HAP-1 (cell line): ENCODE data around the gene CNKSR2.
"Not testable (repeated sequence)": the region's sequence is repeated elsewhere in the genome, so short reads cannot be mapped to it uniquely, and the experiment has no call there.

Source experiments
- DNase-seq, 2 experiments: peaks; one replicate each; pipeline ENCODE4 v3.0.0-alpha.2; 2016 to 2020; ENCODE audit warnings: low spot score in 2 of 2
- H3K27me3 ChIP-seq: fragments of 250-450 bp; sonication (Bioruptor Pico); 2 replicates; pipeline ENCODE4 v1.5.1; 2020; ENCODE audit warnings: low read depth, mild to moderate bottlenecking, moderate library complexity
- H3K36me3 ChIP-seq: fragments of 250-450 bp; sonication (Bioruptor Pico); replicated peaks from 2 replicates; pipeline ENCODE4 v1.5.1; 2020; ENCODE audit warnings: mild to moderate bottlenecking
- H3K4me1 ChIP-seq: fragments of 250-450 bp; sonication (Bioruptor Pico); 2 replicates; pipeline ENCODE4 v1.5.1; 2020; ENCODE audit warnings: mild to moderate bottlenecking
- H3K4me3 ChIP-seq: fragments of 250-450 bp; sonication (Bioruptor Pico); 2 replicates; pipeline ENCODE4 v1.5.1; 2020; ENCODE audit warnings: mild to moderate bottlenecking, moderate library complexity
- H3K9me3 ChIP-seq: fragments of 250-450 bp; sonication (Bioruptor Pico); 2 replicates; pipeline ENCODE4 v1.5.1; 2020; ENCODE audit warnings: mild to moderate bottlenecking, moderate library complexity
- in situ Hi-C: fragments of 300-500 bp; cut with MboI; formaldehyde crosslinking; loops from 3 replicates; pipeline ENCODE4 v1.14.3; 2020; ENCODE audit warnings: low sequenced_read_pairs, inconsistent platforms, mixed read lengths

The CNKSR2 gene

GRCh38 chrX:21481761-21482160 lies 107.5 kb downstream of the CNKSR2 start:
- no peak overlapping the region for H3K4me3 ChIP-seq
- DNase-seq = no peak
- H3K27me3 ChIP-seq = no peaks in the 10 kb centered on the region
- H3K4me1 ChIP-seq = no peaks in the 10 kb centered on the region
- H3K9me3 ChIP-seq = no peaks in the 10 kb centered on the region
- H3K36me3 ChIP-seq = no peaks in the 10 kb centered on the region
- in situ Hi-C loops = loop anchor here (25.0 kb wide), 1 partner anchor 944 kb away; no protein-coding TSS in a partner anchor

- in situ Hi-C loops = loop anchor here (25.0 kb wide), 1 partner anchor 947 kb away; no protein-coding TSS in a partner anchor
- H3K4me3 ChIP-seq, H3K36me3 ChIP-seq, H3K4me1 ChIP-seq, H3K9me3 ChIP-seq, H3K27me3 ChIP-seq, DNase-seq: not testable (repeated sequence)
These were observed 109.8 kb downstream of the CNKSR2 start for GRCh38 chrX:21484051-21484450.

- Histone ChIP-seq H3K4me1 (no peaks in the 10 kb centered on the region), H3K36me3 (no peaks in the 10 kb centered on the region), H3K9me3 (no peaks in the 10 kb centered on the region), H3K4me3 (no peak overlapping the region), H3K27me3 (0 out of 2 replicates have a peak, but pooled peaks cover 2% of the 10 kb centered on the region)
- in situ Hi-C loops = loop anchor here (25.0 kb wide), 1 partner anchor 951 kb away; no protein-coding TSS in a partner anchor
- DNase-seq = peak; percentile 27 to 53
These were observed 113.6 kb downstream of the CNKSR2 start for GRCh38 chrX:21487832-21488231.

- in situ Hi-C loops = loop anchor here (25.0 kb wide), 1 partner anchor 953 kb away; no protein-coding TSS in a partner anchor
- Histone ChIP-seq H3K4me1 (no peaks in the 10 kb centered on the region), H3K36me3 (no peaks in the 10 kb centered on the region), H3K4me3 (no peak overlapping the region), H3K9me3 (no peaks in the 10 kb centered on the region), H3K27me3 (0 out of 2 replicates have a peak, but pooled peaks cover 2% of the 10 kb centered on the region)
- DNase-seq = no peak
These were observed 116.1 kb downstream of the CNKSR2 start for GRCh38 chrX:21490341-21490740.

- H3K9me3 ChIP-seq = no peaks in the 10 kb centered on the region
- no peaks in the 10 kb centered on the region for H3K36me3 ChIP-seq
- in situ Hi-C loops = loop anchor here (25.0 kb wide), 1 partner anchor 956 kb away; no protein-coding TSS in a partner anchor
- 0 out of 2 replicates have a peak, but pooled peaks cover 2% of the 10 kb centered on the region for H3K27me3 ChIP-seq
- H3K4me3 ChIP-seq = no peak overlapping the region
- no peak for DNase-seq
- no peaks in the 10 kb centered on the region for H3K4me1 ChIP-seq
These were observed 119.1 kb downstream of the CNKSR2 start for GRCh38 chrX:21493226-21493830.

- Histone ChIP-seq H3K27me3 (no peaks in the 10 kb centered on the region), H3K9me3 (no peaks in the 10 kb centered on the region), H3K36me3 (no peaks in the 10 kb centered on the region), H3K4me1 (no peaks in the 10 kb centered on the region), H3K4me3 (no peak overlapping the region)
- no peak for DNase-seq
- in situ Hi-C loops = no loop called here
These were observed 129.4 kb downstream of the CNKSR2 start for GRCh38 chrX:21503593-21503992.

- in situ Hi-C loops = no loop called here
- DNase-seq = no peak
- no peaks in the 10 kb centered on the region for H3K36me3 ChIP-seq
- peaks cover 4% of the 10 kb centered on the region; the same call in 1 of the 2 replicates for H3K27me3 ChIP-seq
- H3K4me1 ChIP-seq = no peaks in the 10 kb centered on the region
- H3K9me3 ChIP-seq = no peaks in the 10 kb centered on the region
- no peak overlapping the region for H3K4me3 ChIP-seq
These were observed 135.7 kb downstream of the CNKSR2 start for GRCh38 chrX:21509912-21510311.

- DNase-seq = no peak
- Histone ChIP-seq H3K9me3 (no peaks in the 10 kb centered on the region), H3K4me1 (no peaks in the 10 kb centered on the region), H3K4me3 (no peak overlapping the region), H3K36me3 (no peaks in the 10 kb centered on the region), H3K27me3 (no peaks in the 10 kb centered on the region)
- in situ Hi-C loops = no loop called here
These were observed 149.8 kb downstream of the CNKSR2 start for GRCh38 chrX:21524008-21524407.

GRCh38 chrX:21528076-21528475 lies 153.9 kb downstream of the CNKSR2 start:
- in situ Hi-C loops = no loop called here
- no peaks in the 10 kb centered on the region for H3K36me3 ChIP-seq
- DNase-seq = no peak

GRCh38 chrX:21529771-21530170 lies 155.6 kb downstream of the CNKSR2 start:
- no peak overlapping the region for H3K4me3 ChIP-seq
- in situ Hi-C loops = no loop called here
- no peaks in the 10 kb centered on the region for H3K4me1 ChIP-seq
- H3K27me3 ChIP-seq = no peaks in the 10 kb centered on the region
- no peaks in the 10 kb centered on the region for H3K9me3 ChIP-seq
- DNase-seq = no peak
- no peaks in the 10 kb centered on the region for H3K36me3 ChIP-seq

More at GRCh38 chrX:21528076-21528475, 153.9 kb downstream of the CNKSR2 start:
- Histone ChIP-seq H3K4me3 (no peak overlapping the region), H3K4me1 (no peaks in the 10 kb centered on the region), H3K27me3 (no peaks in the 10 kb centered on the region), H3K9me3 (no peaks in the 10 kb centered on the region)

- DNase-seq, H3K27me3 ChIP-seq, H3K36me3 ChIP-seq, H3K4me1 ChIP-seq, H3K9me3 ChIP-seq, in situ Hi-C loops, H3K4me3 ChIP-seq: not testable (repeated sequence)
These were observed 170.4 kb downstream of the CNKSR2 start for GRCh38 chrX:21544642-21545041.

- in situ Hi-C loops = no loop called here
- Histone ChIP-seq H3K9me3 (no peaks in the 10 kb centered on the region), H3K4me1 (no peaks in the 10 kb centered on the region), H3K27me3 (no peaks in the 10 kb centered on the region), H3K4me3 (no peak overlapping the region), H3K36me3 (no peaks in the 10 kb centered on the region)
- no peak for DNase-seq
These were observed 185.2 kb downstream of the CNKSR2 start for GRCh38 chrX:21559417-21559816.

- Histone ChIP-seq H3K36me3 (no peaks in the 10 kb centered on the region), H3K4me3 (no peak overlapping the region), H3K4me1 (peaks cover 5% of the 10 kb centered on the region), H3K27me3 (no peaks in the 10 kb centered on the region), H3K9me3 (no peaks in the 10 kb centered on the region)
- DNase-seq = no peak
- in situ Hi-C loops = no loop called here
These were observed 190.8 kb downstream of the CNKSR2 start for GRCh38 chrX:21565025-21565424.

GRCh38 chrX:21574793-21575192 lies 200.6 kb downstream of the CNKSR2 start:
- no peaks in the 10 kb centered on the region for H3K27me3 ChIP-seq
- DNase-seq = no peak
- no peaks in the 10 kb centered on the region for H3K36me3 ChIP-seq
- H3K4me3 ChIP-seq = no peak overlapping the region
- H3K4me1 ChIP-seq = no peaks in the 10 kb centered on the region
- no peaks in the 10 kb centered on the region for H3K9me3 ChIP-seq
- in situ Hi-C loops = no loop called here

GRCh38 chrX:21581479-21581878 lies 207.3 kb downstream of the CNKSR2 start:
- no peaks in the 10 kb centered on the region for H3K4me1 ChIP-seq
- no peak overlapping the region for H3K4me3 ChIP-seq
- H3K36me3 ChIP-seq = no peaks in the 10 kb centered on the region
- in situ Hi-C loops = no loop called here
- DNase-seq = no peak
- no peaks in the 10 kb centered on the region for H3K9me3 ChIP-seq
- H3K27me3 ChIP-seq = no peaks in the 10 kb centered on the region
